Mesendoderm (in vitro differentiated cells): ENCODE data around the gene CYP2W1.

Source experiments
- DNase-seq: peaks from one replicate; pipeline ENCODE4 v3.0.0; 2013
- H2AK5ac ChIP-seq: 2 replicates; pipeline ENCODE4 v1.6.1; 2013; ENCODE audit warnings: low read length, inconsistent platforms
- H2BK120ac ChIP-seq: 2 replicates; pipeline ENCODE4 v1.6.1; 2013; ENCODE audit warnings: low read depth, mild to moderate bottlenecking, low read length, moderate library complexity, mixed read lengths
- H2BK15ac ChIP-seq: replicated peaks from 2 replicates; pipeline ENCODE4 v1.6.1; 2013; ENCODE audit warnings: low read depth, mild to moderate bottlenecking, moderate library complexity
- H2BK5ac ChIP-seq: 2 replicates; pipeline ENCODE4 v1.6.1; 2013; ENCODE audit warnings: low read length, inconsistent platforms
- H3K18ac ChIP-seq: 2 replicates; pipeline ENCODE4 v1.6.1; 2013; ENCODE audit warnings: mild to moderate bottlenecking, low read length, mixed read lengths
- H3K23ac ChIP-seq: one replicate; pipeline ENCODE4 v1.6.1; 2013; ENCODE audit warnings: low read length
- H3K27ac ChIP-seq: 2 replicates; pipeline ENCODE4 v1.5.1; 2013; ENCODE audit warnings: low read depth, mild to moderate bottlenecking, inconsistent platforms, low read length, moderate library complexity
- H3K27me3 ChIP-seq: 2 replicates; pipeline ENCODE4 v1.6.1; 2013; ENCODE audit warnings: low read length, control low read depth, mild to moderate bottlenecking, inconsistent platforms; ENCODE audit not compliant: insufficient read depth, poor library complexity
- H3K36me3 ChIP-seq: 2 replicates; pipeline ENCODE4 v1.6.1; 2013; ENCODE audit warnings: low read length, inconsistent platforms; ENCODE audit not compliant: control insufficient read depth, insufficient read depth
- H3K4ac ChIP-seq: one replicate; pipeline ENCODE4 v1.6.1; 2013; ENCODE audit warnings: low read depth, mild to moderate bottlenecking, low read length, moderate library complexity
- H3K4me1 ChIP-seq: 2 replicates; pipeline ENCODE4 v1.6.1; 2013; ENCODE audit warnings: low read depth, low read length, inconsistent platforms; ENCODE audit not compliant: control insufficient read depth
- H3K4me2 ChIP-seq: 2 replicates; pipeline ENCODE4 v1.6.1; 2013; ENCODE audit warnings: low read length
- H3K4me3 ChIP-seq: 2 replicates; pipeline ENCODE4 v1.5.1; 2013; ENCODE audit warnings: mild to moderate bottlenecking, low read length
- H3K56ac ChIP-seq: one replicate; pipeline ENCODE4 v1.6.1; 2013; ENCODE audit warnings: low read length
- H3K79me1 ChIP-seq: 2 replicates; pipeline ENCODE4 v1.6.1; 2013; ENCODE audit warnings: low read length, inconsistent platforms
- H3K79me2 ChIP-seq: 2 replicates; pipeline ENCODE4 v1.6.1; 2013; ENCODE audit warnings: mild to moderate bottlenecking, low read length; ENCODE audit not compliant: control insufficient read depth, insufficient read depth
- H3K9ac ChIP-seq: 2 replicates; pipeline ENCODE4 v1.6.1; 2013; ENCODE audit warnings: low read length, inconsistent platforms
- H4K5ac ChIP-seq: one replicate; pipeline ENCODE4 v1.6.1; 2013; ENCODE audit warnings: low read length
- H4K8ac ChIP-seq: one replicate; pipeline ENCODE4 v1.6.1; 2013; ENCODE audit warnings: low read depth, mild to moderate bottlenecking, control low read depth, low read length, moderate library complexity
- WGBS: extraction: QIAGEN DNeasy Blood & Tissue Kit; methylation state at CpG from one replicate; pipeline ENCODE4 v1.1.7; 2013; ENCODE audit warnings: low lambda C conversion rate, missing lambda C conversion rate; ENCODE audit not compliant: insufficient coverage; ENCODE audit errors: extremely low coverage; 5-methylcytosine and 5-hydroxymethylcytosine counted together

CYP2W1 gene

DNA sequence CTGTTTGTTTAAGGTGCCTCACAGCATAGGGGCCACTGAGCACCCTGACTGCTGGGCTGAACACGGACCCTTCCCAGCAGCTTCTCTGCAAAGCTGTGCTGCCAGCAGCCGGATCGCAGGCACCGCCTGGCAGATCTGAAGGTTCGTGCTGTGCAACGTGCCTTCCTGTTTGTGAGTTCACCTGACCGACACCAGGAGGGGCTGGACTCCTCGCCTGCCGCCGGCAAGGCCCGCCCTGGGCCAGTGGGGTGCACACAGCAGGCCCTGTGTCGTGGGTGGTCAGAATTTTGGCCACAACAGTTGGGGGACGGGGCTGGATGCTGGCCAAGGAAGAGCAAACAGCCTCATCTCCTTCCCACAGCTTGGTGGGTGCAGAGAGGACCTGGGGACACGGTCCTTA, 12.6 kb downstream of the CYP2W1 start:
- no CpG with 5 or more reads among the region's 14 CpGs for WGBS
- Histone ChIP-seq H3K56ac (no peak overlapping the region), H2BK120ac (no peak overlapping the region), H2AK5ac (no peak overlapping the region), H4K8ac (no peak overlapping the region), H3K18ac (no peak overlapping the region), H3K79me2 (no peaks in the 10 kb centered on the region), H3K79me1 (no peaks in the 10 kb centered on the region), H2BK15ac (no peak overlapping the region), H3K4ac (no peak overlapping the region), H3K4me2 (no peak overlapping the region), H3K23ac (no peak overlapping the region), H3K27ac (no peak overlapping the region), H3K9ac (no peak overlapping the region), H3K36me3 (no peaks in the 10 kb centered on the region), H3K4me3 (no peak overlapping the region), H3K4me1 (no peaks in the 10 kb centered on the region), H2BK5ac (no peak overlapping the region), H4K5ac (no peak overlapping the region), H3K27me3 (no peaks in the 10 kb centered on the region)
- no peak for DNase-seq

DNA sequence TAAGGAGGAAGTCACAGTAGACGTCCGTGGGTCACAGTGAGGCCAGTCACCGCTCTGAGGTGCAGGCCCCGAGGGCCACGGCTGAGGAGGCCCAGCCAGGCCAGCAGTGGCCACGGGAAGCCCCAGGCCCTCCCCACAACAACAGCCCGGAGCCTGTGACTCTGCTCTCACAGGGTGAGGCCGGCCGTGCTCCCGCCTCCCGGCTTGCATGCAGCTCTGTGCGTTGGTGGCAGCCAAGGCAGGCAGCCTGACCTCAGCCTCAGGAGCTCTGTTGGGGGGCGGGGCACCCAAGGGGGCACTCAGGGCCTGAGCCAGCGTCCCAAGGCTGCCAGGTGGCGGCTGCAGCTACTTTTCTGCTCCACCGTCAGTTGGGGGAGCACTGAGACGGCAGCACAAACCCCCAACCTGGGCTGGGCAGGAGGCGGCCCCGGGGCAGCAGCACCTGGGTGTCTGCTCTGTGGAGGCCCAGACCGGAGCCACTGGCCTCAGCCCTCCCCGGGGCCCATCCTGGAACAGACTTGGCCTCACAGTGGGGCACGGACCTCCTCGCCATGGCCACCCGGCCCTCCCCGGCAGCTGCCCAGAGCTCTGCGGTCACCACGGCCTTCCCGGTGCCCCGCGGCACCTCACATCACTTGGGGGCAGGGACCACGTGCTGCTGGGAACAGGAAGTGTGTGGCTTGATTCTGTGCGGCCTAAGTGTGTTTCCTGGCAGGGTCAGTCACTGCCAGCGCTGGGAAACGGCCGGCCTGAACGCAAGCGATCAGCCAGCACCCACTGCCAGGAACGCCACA, 13.3 kb downstream of the CYP2W1 start:
- Histone ChIP-seq H4K5ac (no peak overlapping the region), H3K79me2 (no peaks in the 10 kb centered on the region), H3K79me1 (no peaks in the 10 kb centered on the region), H2BK5ac (no peak overlapping the region), H3K56ac (no peak overlapping the region), H3K23ac (no peak overlapping the region), H3K9ac (no peak overlapping the region), H2AK5ac (no peak overlapping the region), H3K18ac (no peak overlapping the region), H3K4me1 (no peaks in the 10 kb centered on the region), H3K4ac (no peak overlapping the region), H4K8ac (no peak overlapping the region), H2BK15ac (no peak overlapping the region), H3K27ac (no peak overlapping the region), H3K4me3 (no peak overlapping the region), H3K36me3 (no peaks in the 10 kb centered on the region), H3K4me2 (no peak overlapping the region), H2BK120ac (no peak overlapping the region), H3K27me3 (no peaks in the 10 kb centered on the region)
- WGBS: no CpG with 5 or more reads among the region's 38 CpGs
- DNase-seq: no peak

DNA sequence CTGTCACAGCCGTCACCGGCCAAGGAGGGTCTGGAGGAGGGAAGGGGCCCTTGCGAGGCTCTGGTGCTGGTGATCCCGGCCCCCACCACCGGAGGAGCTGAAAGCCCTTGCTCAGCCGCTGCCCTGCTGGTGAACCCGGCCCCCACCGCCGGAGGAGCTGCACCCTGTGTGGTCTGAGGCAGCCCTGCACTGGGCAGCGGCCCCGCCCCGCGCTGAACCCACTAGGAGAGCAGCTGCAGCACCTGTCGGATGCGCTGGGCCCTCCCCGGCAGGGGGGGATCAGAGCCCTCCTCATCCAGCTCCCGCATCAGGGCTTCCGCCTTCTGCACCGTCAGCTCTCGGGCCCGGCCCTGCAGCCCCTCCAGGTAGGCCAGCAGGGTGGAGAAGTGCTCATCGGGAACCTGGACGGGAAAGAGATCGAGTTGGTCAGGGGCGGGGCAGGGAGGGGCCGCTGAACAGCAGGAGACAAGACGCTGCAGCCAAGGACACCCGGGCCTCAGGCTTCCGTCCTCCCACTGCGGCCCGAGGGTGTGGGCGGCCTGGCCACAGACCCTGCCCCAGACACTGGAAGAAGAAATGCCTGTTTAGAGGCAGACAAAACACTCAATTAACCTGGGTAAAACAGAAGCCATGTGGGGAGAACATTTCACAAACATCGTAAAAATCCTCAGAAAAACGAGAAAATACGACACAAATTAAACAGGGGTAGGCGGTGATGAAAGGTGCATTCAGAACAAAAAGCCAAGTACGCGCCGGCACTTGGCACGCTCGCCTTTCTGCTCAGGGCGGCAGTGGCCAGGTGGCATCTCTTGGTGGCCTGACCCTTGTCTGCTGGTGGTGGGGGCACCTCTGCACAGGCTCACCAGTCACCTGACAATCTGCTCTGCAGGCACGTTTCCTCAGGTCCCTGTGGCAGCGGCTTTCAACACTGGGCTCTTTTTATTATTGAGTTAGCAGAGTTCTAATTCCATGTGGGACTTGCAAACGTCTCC, 14.7 kb downstream of the CYP2W1 start:
- no peak overlapping the region for H4K8ac ChIP-seq
- no peaks in the 10 kb centered on the region for H3K79me2 ChIP-seq
- no peak overlapping the region for H2AK5ac ChIP-seq
- WGBS: no CpG with 5 or more reads among the region's 45 CpGs
- no peaks in the 10 kb centered on the region for H3K27me3 ChIP-seq
- no peaks in the 10 kb centered on the region for H3K36me3 ChIP-seq
- peak; percentile 31 for DNase-seq
- no peak overlapping the region for H3K23ac ChIP-seq
- no peak overlapping the region for H3K4me2 ChIP-seq
- no peak overlapping the region for H3K56ac ChIP-seq
- no peak overlapping the region for H2BK5ac ChIP-seq
- no peak overlapping the region for H2BK120ac ChIP-seq
- H3K4me1 ChIP-seq: no peaks in the 10 kb centered on the region
- H2BK15ac ChIP-seq: no peak overlapping the region
- no peak overlapping the region for H4K5ac ChIP-seq
- no peak overlapping the region for H3K27ac ChIP-seq
- H3K79me1 ChIP-seq: no peaks in the 10 kb centered on the region
- no peak overlapping the region for H3K18ac ChIP-seq
- no peak overlapping the region for H3K9ac ChIP-seq
- H3K4me3 ChIP-seq: no peak overlapping the region
- no peak overlapping the region for H3K4ac ChIP-seq

DNA sequence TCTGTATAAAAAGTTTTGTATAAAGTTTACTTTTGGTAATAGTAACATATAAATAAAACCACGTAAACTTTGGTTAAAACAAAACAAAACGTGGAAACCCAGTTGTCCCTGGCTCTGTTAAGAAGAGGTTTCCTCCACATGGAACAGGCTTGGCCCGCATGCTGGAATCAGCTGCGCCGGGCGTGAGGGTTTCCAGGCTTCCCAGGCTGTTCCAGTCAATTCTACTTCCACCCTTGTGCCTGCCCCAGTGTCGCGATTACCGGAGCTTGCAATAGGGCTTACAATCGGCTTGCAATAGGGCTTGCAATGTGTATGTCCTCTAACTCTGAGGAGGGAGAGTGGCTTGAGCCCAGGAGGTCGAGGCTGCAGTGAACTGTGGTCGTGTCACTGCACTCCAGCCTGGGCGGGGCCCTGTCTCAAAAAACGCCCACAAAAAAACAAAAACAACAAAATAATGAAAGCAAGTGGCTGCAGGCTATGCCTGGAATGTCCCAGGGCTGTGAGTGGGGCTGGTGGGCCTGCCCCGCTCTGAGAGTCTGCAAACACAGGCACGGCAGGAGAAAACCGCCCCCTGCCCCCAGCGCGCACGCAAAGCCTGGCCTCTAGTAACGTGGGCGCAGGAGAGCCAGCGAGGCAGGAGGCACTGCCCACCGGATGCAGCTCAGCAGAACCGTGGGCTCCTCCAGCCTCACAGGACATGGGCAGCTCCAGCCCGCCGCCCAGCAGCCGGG, 16.3 kb downstream of the CYP2W1 start:
- Histone ChIP-seq H3K9ac (no peak overlapping the region), H3K4me1 (no peaks in the 10 kb centered on the region), H2BK15ac (no peak overlapping the region), H3K27ac (no peak overlapping the region), H3K56ac (no peak overlapping the region), H3K79me2 (no peaks in the 10 kb centered on the region), H3K4me3 (no peak overlapping the region), H3K79me1 (no peaks in the 10 kb centered on the region), H2AK5ac (no peak overlapping the region), H3K18ac (no peak overlapping the region), H3K23ac (no peak overlapping the region), H3K36me3 (no peaks in the 10 kb centered on the region), H4K8ac (no peak overlapping the region), H3K4ac (no peak overlapping the region), H3K4me2 (no peak overlapping the region), H4K5ac (no peak overlapping the region), H3K27me3 (no peaks in the 10 kb centered on the region), H2BK5ac (no peak overlapping the region), H2BK120ac (no peak overlapping the region)
- DNase-seq: no peak
- no CpG with 5 or more reads among the region's 28 CpGs for WGBS

DNA sequence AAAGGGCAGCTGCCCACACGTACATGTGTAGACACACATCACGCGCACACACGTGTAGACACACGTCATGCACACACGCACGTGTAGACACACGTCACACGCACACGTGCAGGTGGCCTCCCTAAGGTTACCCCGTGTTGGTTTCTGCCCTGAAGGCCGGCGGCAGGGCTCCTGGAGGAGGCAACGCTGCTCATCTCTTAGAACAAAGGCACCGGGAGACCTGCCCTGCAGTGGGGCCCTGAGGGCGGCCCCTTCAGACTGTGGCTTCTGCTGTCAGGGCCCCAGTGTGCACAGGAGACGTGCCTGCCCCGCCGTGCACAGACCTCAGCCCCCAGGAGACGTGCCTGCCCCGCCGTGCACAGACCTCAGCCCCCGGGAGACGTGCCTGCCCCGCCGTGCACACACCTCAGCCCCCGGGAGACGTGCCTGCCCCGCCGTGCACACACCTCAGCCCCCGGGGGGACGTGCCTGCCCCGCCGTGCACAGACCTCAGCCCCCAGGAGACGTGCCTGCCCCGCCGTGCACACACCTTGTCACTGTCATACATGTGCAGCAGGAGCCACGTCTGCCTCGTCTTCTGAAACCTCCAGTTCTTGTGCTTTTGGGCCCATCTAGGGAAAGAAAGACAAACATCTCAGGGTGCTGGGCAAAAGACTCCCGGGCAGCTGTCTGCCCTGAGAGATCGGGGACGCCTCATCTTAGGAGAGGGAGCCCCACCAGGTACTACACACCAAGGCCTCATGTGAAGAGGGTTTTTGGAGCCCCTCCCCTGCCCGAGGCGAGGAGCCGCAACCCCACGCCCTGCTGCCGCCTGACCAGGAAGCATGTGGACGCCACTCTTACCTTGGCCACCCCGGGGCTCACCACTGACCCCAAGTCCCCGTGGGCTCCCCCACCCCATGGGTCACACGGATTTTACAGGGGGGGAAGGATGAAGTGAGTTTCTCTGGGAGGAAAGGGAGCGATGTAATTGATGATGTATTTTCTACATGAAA, 17.3 kb downstream of the CYP2W1 start:
- H3K27ac ChIP-seq: no peak overlapping the region
- H3K79me2 ChIP-seq: no peaks in the 10 kb centered on the region
- H2BK120ac ChIP-seq: no peak overlapping the region
- no peak overlapping the region for H3K4me2 ChIP-seq
- H3K4ac ChIP-seq: no peak overlapping the region
- no peak overlapping the region for H3K18ac ChIP-seq
- H3K23ac ChIP-seq: no peak overlapping the region
- H3K4me3 ChIP-seq: no peak overlapping the region
- no peak overlapping the region for H2AK5ac ChIP-seq
- H3K36me3 ChIP-seq: no peaks in the 10 kb centered on the region
- H4K8ac ChIP-seq: no peak overlapping the region
- no peak overlapping the region for H2BK5ac ChIP-seq
- H4K5ac ChIP-seq: no peak overlapping the region
- no peak overlapping the region for H3K9ac ChIP-seq
- H3K27me3 ChIP-seq: no peaks in the 10 kb centered on the region
- no peaks in the 10 kb centered on the region for H3K79me1 ChIP-seq
- no peaks in the 10 kb centered on the region for H3K4me1 ChIP-seq
- WGBS: no CpG with 5 or more reads among the region's 52 CpGs
- H3K56ac ChIP-seq: no peak overlapping the region
- H2BK15ac ChIP-seq: no peak overlapping the region
- no peak for DNase-seq
